DOHH2 (cell line): ENCODE results near the gene GLUL.

ENCODE experiments used
- H3F3A ChIP-seq: fragments of 200-600 bp; sonication (generic), shearing (Covaris generic); 2 replicates; pipeline ENCODE4 v1.6.0; 2016; ENCODE audit warnings: antibody characterized with exemption, mild to moderate bottlenecking; ENCODE audit not compliant: control insufficient read depth, insufficient read depth
- H3K27ac ChIP-seq: fragments of 200-600 bp; sonication (generic); 2 replicates; pipeline ENCODE4 v1.5.1; 2014; ENCODE audit warnings: low read depth, mild to moderate bottlenecking, low read length, moderate library complexity
- H3K27me3 ChIP-seq: fragments of 200-600 bp; sonication (generic); 2 replicates; pipeline ENCODE4 v1.6.1; 2014; ENCODE audit warnings: mild to moderate bottlenecking, low read length, mixed read lengths; ENCODE audit not compliant: control insufficient read depth
- H3K36me3 ChIP-seq: fragments of 200-600 bp; sonication (generic); 2 replicates; pipeline ENCODE4 v1.6.1; 2014; ENCODE audit warnings: mild to moderate bottlenecking, low read length, moderate library complexity, mixed read lengths; ENCODE audit not compliant: control insufficient read depth
- H3K4me1 ChIP-seq: fragments of 200-600 bp; sonication (generic); 2 replicates; pipeline ENCODE4 v1.6.1; 2014; ENCODE audit warnings: mild to moderate bottlenecking, low read length, mixed read lengths; ENCODE audit not compliant: control insufficient read depth
- H3K4me2 ChIP-seq: fragments of 200-600 bp; sonication (generic); 2 replicates; pipeline ENCODE4 v1.6.0; 2014; ENCODE audit warnings: mild to moderate bottlenecking, low read length, moderate library complexity
- H3K4me3 ChIP-seq: fragments of 200-600 bp; sonication (generic); 2 replicates; pipeline ENCODE4 v1.5.1; 2014; ENCODE audit warnings: mild to moderate bottlenecking, low read length, mixed read lengths
- H3K79me2 ChIP-seq: fragments of 200-600 bp; sonication (generic); 2 replicates; pipeline ENCODE4 v1.6.1; 2014; ENCODE audit warnings: mild to moderate bottlenecking, low read length, mixed read lengths; ENCODE audit not compliant: control insufficient read depth
- H3K9me2 ChIP-seq: fragments of 200-600 bp; sonication (generic); replicated peaks from 2 replicates; pipeline ENCODE4 v1.6.1; 2014; ENCODE audit warnings: mild to moderate bottlenecking, low read length, mixed read lengths; ENCODE audit not compliant: control insufficient read depth
- H3K9me3 ChIP-seq: fragments of 200-600 bp; sonication (generic); 2 replicates; pipeline ENCODE4 v1.6.1; 2014; ENCODE audit warnings: antibody characterized with exemption, low read length, mixed read lengths; ENCODE audit not compliant: control insufficient read depth, insufficient read depth
- H4K20me1 ChIP-seq: fragments of 200-600 bp; sonication (generic); 2 replicates; pipeline ENCODE4 v1.6.0; 2014; ENCODE audit warnings: low read depth, mild to moderate bottlenecking, antibody characterized with exemption, low read length, moderate library complexity; ENCODE audit not compliant: control insufficient read depth, insufficient read depth
- CTCF ChIP-seq: fragments of 200-600 bp; sonication (generic); IDR thresholded peaks from one replicate; pipeline ENCODE4 v1.5.1; 2014; ENCODE audit warnings: antibody characterized with exemption, mild to moderate bottlenecking, low read depth, low read length; ENCODE audit not compliant: poor library complexity, severe bottlenecking
- EZH2phosphoT487 ChIP-seq: fragments of 200-600 bp; sonication (generic); IDR thresholded peaks from 2 replicates; pipeline ENCODE4 v1.6.1; 2017; ENCODE audit warnings: borderline replicate concordance, mild to moderate bottlenecking, antibody characterized with exemption, low read length, moderate library complexity, mixed read lengths

The GLUL gene

GRCh38 chr1:182405578-182405977 is 14.0 kb upstream of the GLUL start:
- no peaks in the 10 kb centered on the region for H3K4me1 ChIP-seq
- H3K9me3 ChIP-seq: no peaks in the 10 kb centered on the region
- H3K4me3 ChIP-seq: no peak overlapping the region
- peaks cover 5% of the 10 kb centered on the region; the same call in 1 of the 2 replicates for H3K27me3 ChIP-seq
- H3K27ac ChIP-seq: no peak overlapping the region
- TF ChIP-seq CTCF (no peak), EZH2phosphoT487 (no peak)
- no peaks in the 10 kb centered on the region for H3F3A ChIP-seq
- H3K9me2 ChIP-seq: no peaks in the 10 kb centered on the region
- H3K4me2 ChIP-seq: no peak overlapping the region
- no peaks in the 10 kb centered on the region for H3K36me3 ChIP-seq
- no peaks in the 10 kb centered on the region for H3K79me2 ChIP-seq
- no peaks in the 10 kb centered on the region for H4K20me1 ChIP-seq

GRCh38 chr1:182404781-182405180 is 13.2 kb upstream of the GLUL start:
- Histone ChIP-seq H3K4me1 (no peaks in the 10 kb centered on the region), H3K79me2 (no peaks in the 10 kb centered on the region), H3K27me3 (peaks cover 5% of the 10 kb centered on the region; the same call in 1 of the 2 replicates), H3F3A (no peaks in the 10 kb centered on the region), H4K20me1 (no peaks in the 10 kb centered on the region), H3K9me3 (no peaks in the 10 kb centered on the region), H3K36me3 (no peaks in the 10 kb centered on the region), H3K4me3 (no peak overlapping the region), H3K9me2 (no peaks in the 10 kb centered on the region), H3K4me2 (no peak overlapping the region), H3K27ac (no peak overlapping the region)
- no peak for TF ChIP-seq CTCF
- TF ChIP-seq EZH2phosphoT487: no peak

- Histone ChIP-seq H3K27ac (no peak within 1 kb of the TSS), H3K9me3 (no peaks in the 10 kb centered on the region), H4K20me1 (no peaks in the 10 kb centered on the region), H3K9me2 (no peaks in the 10 kb centered on the region), H3K79me2 (no peaks in the 10 kb centered on the region), H3K4me3 (no peak within 1 kb of the TSS), H3K4me2 (no peak within 1 kb of the TSS), H3K27me3 (peaks cover 10% of the 10 kb centered on the region), H3K4me1 (no peaks in the 10 kb centered on the region), H3K36me3 (no peaks in the 10 kb centered on the region), H3F3A (no peaks in the 10 kb centered on the region)
- TF ChIP-seq CTCF (no peak), EZH2phosphoT487 (no peak)
Measured at GRCh38 chr1:182400567-182400966, 9.0 kb upstream of the GLUL start, which contains the start of gene TEDDM1. TSS of gene TEDDM1 (minus strand) at chr1:182400667. CDS start at chr1:182400485, 182 bp downstream.
